Sigmoid colon (tissue), 7 donors: ENCODE results near the gene EFNA5. TPM values are rescaled to one million over a fixed set of nuclear protein-coding genes. Genes with fewer than 3 reads are reported as not detected.

Experiments used
- DNase-seq: peaks from one replicate; pipeline ENCODE4 v3.0.0-alpha.2; 2019
- H3K27ac ChIP-seq, 4 donors: fragments of 200-600 bp; sonication (generic); one replicate each; pipeline ENCODE4 v1.5.1; 2016 to 2019; ENCODE audit warnings: mild to moderate bottlenecking in 1 of 4
- H3K27me3 ChIP-seq, 3 donors: fragments of 200-600 bp; sonication (generic); one replicate each; pipeline ENCODE4 v1.5.1; 2019; ENCODE audit warnings: mild to moderate bottlenecking in 1 of 3
- H3K36me3 ChIP-seq, 4 donors: fragments of 200-600 bp; sonication (generic); one replicate each; pipeline ENCODE4 v1.5.1; 2016 to 2019
- H3K4me1 ChIP-seq, 4 donors: fragments of 200-600 bp; sonication (generic); one replicate each; pipeline ENCODE4 v1.5.1; 2017 to 2019
- H3K4me3 ChIP-seq, 4 donors: fragments of 200-600 bp; sonication (generic); one replicate each; pipeline ENCODE4 v1.5.1; 2017 to 2019; ENCODE audit warnings: mild to moderate bottlenecking in 2 of 4, moderate library complexity in 1 of 4
- H3K9me3 ChIP-seq, 4 donors: fragments of 200-600 bp in 3 of 4; sonication (generic) in 3 of 4; one replicate each; pipeline versions ENCODE4 v1.5.1 to v1.6.1; 2013 to 2019
- EP300 ChIP-seq, 4 donors: sonication (generic); formaldehyde crosslinking; IDR thresholded peaks; one replicate each; pipeline ENCODE4 v1.6.1; 2017; ENCODE audit warnings: antibody characterized with exemption in 4 of 4
- POLR2A ChIP-seq, 2 donors: fragments of 450-650 bp; IDR thresholded peaks; one replicate each; pipeline ENCODE4 v1.6.1; 2016; ENCODE audit warnings: antibody characterized with exemption in 2 of 2, mild to moderate bottlenecking in 2 of 2, moderate library complexity in 2 of 2
- POLR2AphosphoS5 ChIP-seq, 4 donors: sonication (generic); formaldehyde crosslinking; IDR thresholded peaks; one replicate each; pipeline ENCODE4 v1.6.1; 2017; ENCODE audit warnings: antibody characterized with exemption in 4 of 4
- WGBS, 2 donors: extraction: QIAGEN DNeasy Blood & Tissue Kit; methylation state at CpG; one replicate each; pipeline ENCODE4 v1.1.7; 2013; 5-methylcytosine and 5-hydroxymethylcytosine counted together
- intact Hi-C: fragments of 100-400 bp; cut with DNase I; formaldehyde crosslinking; loops from one replicate; pipeline ENCODE4 v1.15.1; 2023
- polyA plus RNA-seq, 3 donors: library from polyadenylated mRNA; stranded (reverse); fragments of 200-250 nt; gene quantifications; one replicate each; pipeline ENCODE4 v1.2.3, GENCODE V29; 2013
- total RNA-seq, 4 donors: library from RNA; depleted of rRNA; stranded (reverse); fragments of >200 nt; gene quantifications; one replicate each; pipeline ENCODE4 v1.1.0, GENCODE V29; 2016
- TF ChIP-seq, protein P1 (sequence below), 4 experiments: fragments of 450-650 bp in 3 of 4; fragments of 200-600 bp in 1 of 4; IDR thresholded peaks; one replicate each; pipeline ENCODE4 v1.5.1; 2016 to 2019; ENCODE audit warnings: antibody characterized with exemption in 4 of 4, mild to moderate bottlenecking in 3 of 4, moderate library complexity in 2 of 4
- donor health status: healthy with polysubstance abuse.
- donor health status: Bipolar disorder and iron deficiency.
- donor health status: healthy.

EFNA5 gene
- total and polyA plus RNA-seq, 7 donors = 0.60 to 10.8 (median 6.8) TPM

- H3K27ac ChIP-seq = no peak overlapping the region
- 32 to 68% methylated on average over 6 of the region's 6 CpGs for WGBS, 2 donors
- TF ChIP-seq POLR2A (IDR thresholded peaks at IDR 0.05) (no peak), POLR2AphosphoS5 (IDR thresholded peaks at IDR 0.05) (no peak), EP300 (IDR thresholded peaks at IDR 0.05) (no peak)
- TF ChIP-seq, protein P1, sequence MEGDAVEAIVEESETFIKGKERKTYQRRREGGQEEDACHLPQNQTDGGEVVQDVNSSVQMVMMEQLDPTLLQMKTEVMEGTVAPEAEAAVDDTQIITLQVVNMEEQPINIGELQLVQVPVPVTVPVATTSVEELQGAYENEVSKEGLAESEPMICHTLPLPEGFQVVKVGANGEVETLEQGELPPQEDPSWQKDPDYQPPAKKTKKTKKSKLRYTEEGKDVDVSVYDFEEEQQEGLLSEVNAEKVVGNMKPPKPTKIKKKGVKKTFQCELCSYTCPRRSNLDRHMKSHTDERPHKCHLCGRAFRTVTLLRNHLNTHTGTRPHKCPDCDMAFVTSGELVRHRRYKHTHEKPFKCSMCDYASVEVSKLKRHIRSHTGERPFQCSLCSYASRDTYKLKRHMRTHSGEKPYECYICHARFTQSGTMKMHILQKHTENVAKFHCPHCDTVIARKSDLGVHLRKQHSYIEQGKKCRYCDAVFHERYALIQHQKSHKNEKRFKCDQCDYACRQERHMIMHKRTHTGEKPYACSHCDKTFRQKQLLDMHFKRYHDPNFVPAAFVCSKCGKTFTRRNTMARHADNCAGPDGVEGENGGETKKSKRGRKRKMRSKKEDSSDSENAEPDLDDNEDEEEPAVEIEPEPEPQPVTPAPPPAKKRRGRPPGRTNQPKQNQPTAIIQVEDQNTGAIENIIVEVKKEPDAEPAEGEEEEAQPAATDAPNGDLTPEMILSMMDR (IDR thresholded peaks at IDR 0.05) = no peak
- no peaks in the 10 kb centered on the region for H3K4me1 ChIP-seq
- no peak for DNase-seq
- H3K36me3 ChIP-seq = no peaks in the 10 kb centered on the region
- no peaks in the 10 kb centered on the region for H3K9me3 ChIP-seq
- H3K4me3 ChIP-seq = no peak overlapping the region
- intact Hi-C loops = no loop called here
- no peaks in the 10 kb centered on the region for H3K27me3 ChIP-seq
Measured at GRCh38 chr5:107607196-107607595, 63.5 kb downstream of the EFNA5 start.

GRCh38 chr5:107605596-107606125 is 65.1 kb downstream of the EFNA5 start:
- Histone ChIP-seq H3K27me3 (no peaks in the 10 kb centered on the region), H3K9me3 (no peaks in the 10 kb centered on the region), H3K4me1 (no peaks in the 10 kb centered on the region), H3K27ac (no peak overlapping the region), H3K36me3 (no peaks in the 10 kb centered on the region), H3K4me3 (no peak overlapping the region)
- TF ChIP-seq EP300 (IDR thresholded peaks at IDR 0.05) (no peak), POLR2A (IDR thresholded peaks at IDR 0.05) (no peak), POLR2AphosphoS5 (IDR thresholded peaks at IDR 0.05) (no peak)
- TF ChIP-seq, protein P1 (IDR thresholded peaks at IDR 0.05) = no peak
- intact Hi-C loops = no loop called here
- DNase-seq = no peak
- WGBS, 2 donors = 49 to 73% methylated on average over 2 of the region's 2 CpGs

- no peaks in the 10 kb centered on the region for H3K4me1 ChIP-seq
- no peak overlapping the region for H3K27ac ChIP-seq
- TF ChIP-seq POLR2A (IDR thresholded peaks at IDR 0.05) (no peak), EP300 (IDR thresholded peaks at IDR 0.05) (no peak), POLR2AphosphoS5 (IDR thresholded peaks at IDR 0.05) (no peak)
- TF ChIP-seq, protein P1 (IDR thresholded peaks at IDR 0.05) = no peak
- H3K4me3 ChIP-seq = no peak overlapping the region
- H3K9me3 ChIP-seq = no peaks in the 10 kb centered on the region
- WGBS, 2 donors = 32 to 79% methylated on average over 3 of the region's 3 CpGs
- no peaks in the 10 kb centered on the region for H3K27me3 ChIP-seq
- intact Hi-C loops = no loop called here
- DNase-seq = no peak
- no peaks in the 10 kb centered on the region for H3K36me3 ChIP-seq
Measured at GRCh38 chr5:107604990-107605389, 65.7 kb downstream of the EFNA5 start.

DNA sequence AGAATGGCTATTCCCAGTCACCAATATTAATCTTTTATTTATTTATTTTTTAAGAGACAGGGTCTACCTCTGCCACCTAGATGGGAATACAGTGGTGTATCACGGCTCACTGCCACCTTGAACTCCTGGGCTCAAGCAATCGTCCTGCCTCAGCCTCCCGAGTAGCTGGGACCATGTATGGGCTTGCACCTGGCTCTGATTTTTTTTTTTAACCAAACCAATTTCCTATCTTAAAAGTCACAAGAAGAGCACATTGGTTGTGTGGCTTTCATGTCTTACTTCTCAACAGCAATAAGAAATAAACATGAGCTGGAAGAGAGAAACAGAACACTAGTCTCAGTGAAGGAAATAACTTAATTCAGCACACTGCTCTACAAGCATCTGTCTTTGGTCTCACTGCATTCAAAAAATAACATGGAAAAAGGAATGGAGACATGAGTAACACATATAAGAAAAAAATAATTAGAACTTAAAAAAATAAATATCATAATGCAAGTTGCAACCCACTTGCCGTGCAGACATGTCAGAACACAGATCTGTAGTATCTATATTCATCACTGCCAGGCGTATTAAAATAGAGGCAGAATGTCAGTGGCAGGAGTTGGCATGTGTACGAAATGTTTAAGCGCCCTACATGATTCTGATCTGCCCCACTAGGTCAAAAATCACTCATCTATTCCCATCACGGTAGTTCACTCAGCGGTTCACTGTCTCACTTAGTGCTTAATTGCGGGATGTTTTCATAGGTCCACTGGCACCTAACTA is 66.4 kb downstream of the EFNA5 start:
- H3K4me1 ChIP-seq = no peaks in the 10 kb centered on the region
- no peaks in the 10 kb centered on the region for H3K27me3 ChIP-seq
- no peak for DNase-seq
- TF ChIP-seq EP300 (IDR thresholded peaks at IDR 0.05) (no peak), POLR2AphosphoS5 (IDR thresholded peaks at IDR 0.05) (no peak), POLR2A (IDR thresholded peaks at IDR 0.05) (no peak)
- TF ChIP-seq, protein P1 (IDR thresholded peaks at IDR 0.05) = no peak
- no peak overlapping the region for H3K27ac ChIP-seq
- 90 to 96% methylated on average over 10 of the region's 10 CpGs for WGBS, 2 donors
- intact Hi-C loops = no loop called here
- H3K4me3 ChIP-seq = no peak overlapping the region
- H3K9me3 ChIP-seq = no peaks in the 10 kb centered on the region
- no peaks in the 10 kb centered on the region for H3K36me3 ChIP-seq
